Spleen (tissue), 11 donors: ENCODE data around the gene ABHD2. TPM values are rescaled to one million over a fixed set of nuclear protein-coding genes. Genes with fewer than 3 reads are reported as not detected.

Experiments used
- DNase-seq: peaks from one replicate; pipeline ENCODE4 v3.0.0-alpha.2; 2020
- H3K27ac ChIP-seq, 8 donors: fragments of 200-600 bp; sonication (generic) in 7 of 8; 1 replicate in 4 of 8; 2 replicates in 4 of 8; pipeline versions ENCODE4 v1.5.0 to v1.8.0; 2016 to 2021; ENCODE audit warnings: inconsistent platforms in 4 of 8, mild to moderate bottlenecking in 4 of 8, moderate library complexity in 1 of 8
- H3K27me3 ChIP-seq, 7 donors: fragments of 200-600 bp; sonication (generic) in 6 of 7; replicated peaks in 1 of 7; 1 replicate in 4 of 7; 2 replicates in 3 of 7; pipeline versions ENCODE4 v1.5.0 to v1.8.0; 2016 to 2021; ENCODE audit warnings: inconsistent platforms in 3 of 7, mild to moderate bottlenecking in 1 of 7
- H3K36me3 ChIP-seq, 6 donors: fragments of 200-600 bp; sonication (generic) in 5 of 6; 1 replicate in 4 of 6; 2 replicates in 2 of 6; pipeline versions ENCODE4 v1.5.0 to v1.8.0; 2016 to 2021; ENCODE audit warnings: inconsistent platforms in 2 of 6
- H3K4me1 ChIP-seq, 6 donors: fragments of 200-600 bp; sonication (generic) in 5 of 6; 1 replicate in 3 of 6; 2 replicates in 3 of 6; pipeline versions ENCODE4 v1.5.0 to v1.8.0; 2016 to 2021; ENCODE audit warnings: inconsistent platforms in 3 of 6
- H3K4me3 ChIP-seq, 8 donors: fragments of 200-600 bp; sonication (generic) in 7 of 8; 1 replicate in 4 of 8; 2 replicates in 4 of 8; pipeline versions ENCODE4 v1.5.0 to v1.8.0; 2016 to 2021; ENCODE audit warnings: inconsistent platforms in 4 of 8, mild to moderate bottlenecking in 4 of 8, moderate library complexity in 2 of 8
- H3K9me3 ChIP-seq, 8 donors: fragments of 200-600 bp; sonication (generic) in 7 of 8; 1 replicate in 4 of 8; 2 replicates in 4 of 8; pipeline versions ENCODE4 v1.5.0 to v1.8.0; 2016 to 2021; ENCODE audit warnings: inconsistent platforms in 4 of 8
- POLR2A ChIP-seq, 3 donors: fragments of 450-650 bp; IDR thresholded peaks; one replicate each; pipeline ENCODE4 v1.5.1; 2017; ENCODE audit warnings: antibody characterized with exemption in 3 of 3, mild to moderate bottlenecking in 1 of 3
- POLR2AphosphoS5 ChIP-seq, 3 donors: sonication (generic); formaldehyde crosslinking; IDR thresholded peaks; one replicate each; pipeline ENCODE4 v1.5.1; 2017; ENCODE audit warnings: antibody characterized with exemption in 3 of 3
- WGBS, 5 donors: extraction: QIAGEN DNeasy Blood & Tissue Kit in 3 of 5; methylation state at CpG; one replicate each; pipeline versions ENCODE4 v1.1.5 to v1.1.7; 2013 to 2018; 5-methylcytosine and 5-hydroxymethylcytosine counted together
- intact Hi-C: fragments of 100-400 bp; cut with DNase I; formaldehyde crosslinking; loops from one replicate; pipeline ENCODE4 v1.15.0; 2023; ENCODE audit warnings: low total_unique reads
- polyA plus RNA-seq, 3 donors: library from polyadenylated mRNA; stranded (reverse); fragments of 200-250 nt; gene quantifications; one replicate each; pipeline ENCODE4 v1.2.1, GENCODE V29; 2013
- total RNA-seq, 7 donors: library from RNA; depleted of rRNA in 3 of 7; stranded (reverse); fragments of >200 nt in 3 of 7; fragmentation: NEBNext Ultra II Directional in 4 of 7; extraction: Animal tissue kit (Norgen Biotek cat#: 25700) in 4 of 7; gene quantifications; one replicate each; pipeline versions ENCODE4 v1.1.0 to v1.2.1, GENCODE V29; 2016 to 2021
- TF ChIP-seq, protein P1 (sequence below), 11 experiments: fragments of 200-600 bp in 7 of 11; fragments of 450-650 bp in 4 of 11; sonication (generic) in 4 of 11; IDR thresholded peaks in 8 of 11; conservative IDR thresholded peaks in 3 of 11; 1 replicate in 7 of 11; 2 replicates in 4 of 11; pipeline versions ENCODE4 v1.4.0 to v1.8.0; 2016 to 2021; ENCODE audit warnings: antibody characterized with exemption in 11 of 11, inconsistent platforms in 4 of 11, mild to moderate bottlenecking in 1 of 11
- donor health status: healthy with polysubstance abuse.
- donor health status: DM: no; HTN: no; CAD: no; lungs with moderate emphysema.
- donor health status: DM: no; HTN: no; CAD: no.
- donor health status: Bipolar disorder and iron deficiency.
- donor health status: healthy.
- donor health status: DM: no; HTN: no; CAD: no.
- donor health status: DM: yes; HTN: yes; CAD: no.

The ABHD2 gene
- total and polyA plus RNA-seq, 10 donors: 2.1 to 158 (median 106) TPM

DNA sequence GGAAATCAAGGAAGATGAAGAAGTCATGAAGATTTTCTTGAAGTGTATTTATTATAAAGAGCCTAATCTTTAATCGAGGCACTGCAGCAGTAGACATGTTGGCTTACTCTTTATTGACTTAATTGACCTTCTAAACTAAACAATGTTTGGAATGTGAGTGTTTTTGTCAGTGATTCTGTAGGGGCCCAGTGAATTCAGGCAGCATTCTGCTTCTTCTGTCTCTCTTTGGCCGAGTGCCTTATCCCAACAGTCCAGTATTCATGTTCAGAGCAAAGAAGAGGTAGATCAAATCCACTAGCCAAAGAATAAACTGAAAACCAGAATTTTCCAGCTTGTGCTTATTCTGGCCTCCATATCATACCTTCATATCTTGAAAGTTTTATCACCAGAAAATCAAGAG is 77.4 kb downstream of the ABHD2 start:
- intact Hi-C loops: no loop called here
- TF ChIP-seq, protein P1, sequence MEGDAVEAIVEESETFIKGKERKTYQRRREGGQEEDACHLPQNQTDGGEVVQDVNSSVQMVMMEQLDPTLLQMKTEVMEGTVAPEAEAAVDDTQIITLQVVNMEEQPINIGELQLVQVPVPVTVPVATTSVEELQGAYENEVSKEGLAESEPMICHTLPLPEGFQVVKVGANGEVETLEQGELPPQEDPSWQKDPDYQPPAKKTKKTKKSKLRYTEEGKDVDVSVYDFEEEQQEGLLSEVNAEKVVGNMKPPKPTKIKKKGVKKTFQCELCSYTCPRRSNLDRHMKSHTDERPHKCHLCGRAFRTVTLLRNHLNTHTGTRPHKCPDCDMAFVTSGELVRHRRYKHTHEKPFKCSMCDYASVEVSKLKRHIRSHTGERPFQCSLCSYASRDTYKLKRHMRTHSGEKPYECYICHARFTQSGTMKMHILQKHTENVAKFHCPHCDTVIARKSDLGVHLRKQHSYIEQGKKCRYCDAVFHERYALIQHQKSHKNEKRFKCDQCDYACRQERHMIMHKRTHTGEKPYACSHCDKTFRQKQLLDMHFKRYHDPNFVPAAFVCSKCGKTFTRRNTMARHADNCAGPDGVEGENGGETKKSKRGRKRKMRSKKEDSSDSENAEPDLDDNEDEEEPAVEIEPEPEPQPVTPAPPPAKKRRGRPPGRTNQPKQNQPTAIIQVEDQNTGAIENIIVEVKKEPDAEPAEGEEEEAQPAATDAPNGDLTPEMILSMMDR (IDR thresholded peaks at IDR 0.05 in 8 of 11, conservative IDR thresholded peaks at IDR 0.05 in 3 of 11): no peak
- TF ChIP-seq POLR2A (IDR thresholded peaks at IDR 0.05) (no peak), POLR2AphosphoS5 (IDR thresholded peaks at IDR 0.05) (no peak)
- Histone ChIP-seq H3K27ac (peak overlapping the region in 7 of 8 donors; percentile 4 to 78 (median 71)), H3K9me3 (no peaks in the 10 kb centered on the region), H3K4me1 (peaks cover 12 to 39% (median 25%) of the 10 kb centered on the region in 6 donors), H3K4me3 (no peak overlapping the region), H3K27me3 (no peaks in the 10 kb centered on the region), H3K36me3 (peaks cover 0 to 63% (median 13%) of the 10 kb centered on the region in 6 donors)
- DNase-seq: no peak
- WGBS, 5 donors: 54 to 87% (median 80%) methylated on average over 2 of the region's 2 CpGs

DNA sequence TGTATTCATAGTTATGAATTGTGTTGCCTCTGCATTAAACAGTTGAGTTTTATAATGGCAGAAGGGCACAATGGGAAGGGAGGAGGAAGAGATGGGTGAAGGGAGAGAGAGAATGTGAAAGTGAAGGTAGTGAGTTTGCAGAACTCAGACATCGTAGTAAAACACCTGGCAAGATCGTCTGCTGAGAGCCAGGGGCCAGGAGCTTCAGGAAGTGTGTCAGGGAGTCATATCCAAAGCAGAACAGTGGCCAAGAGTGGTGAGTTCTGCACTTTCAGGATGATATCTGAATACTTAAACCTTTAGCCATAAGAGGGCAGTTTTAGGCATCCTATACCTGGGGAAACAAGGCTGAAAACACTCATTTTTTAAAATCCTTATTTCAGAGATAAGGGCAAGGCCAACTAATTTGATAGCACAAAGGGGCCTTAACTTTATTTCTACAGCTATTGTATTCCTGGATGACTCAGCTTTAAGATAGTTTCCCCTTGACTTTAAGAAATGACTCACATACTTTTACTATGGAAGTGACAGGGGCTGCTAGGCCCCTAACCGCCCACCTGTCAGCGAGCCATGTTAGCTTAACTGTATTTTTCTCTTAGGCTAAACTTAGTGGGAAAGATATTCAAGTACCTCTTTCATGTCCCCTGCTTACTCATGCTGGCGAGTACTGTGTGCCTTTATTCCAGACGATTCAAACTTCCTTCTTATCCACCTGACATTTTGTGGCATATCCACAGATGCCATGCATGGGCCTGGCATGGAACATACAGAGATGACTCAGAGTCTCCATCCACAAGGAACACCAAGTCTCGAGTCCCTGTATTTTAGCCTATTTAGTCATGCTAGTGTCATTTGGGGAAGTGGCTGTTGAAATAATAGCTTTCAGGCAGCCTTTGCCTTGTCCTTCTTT is 79.3 kb downstream of the ABHD2 start:
- Histone ChIP-seq H3K27ac (peak overlapping the region in 7 of 8 donors; percentile 56 to 78 (median 71)), H3K36me3 (peaks cover 0 to 55% (median 12%) of the 10 kb centered on the region in 6 donors), H3K9me3 (no peaks in the 10 kb centered on the region), H3K4me1 (peaks cover 14 to 56% (median 33%) of the 10 kb centered on the region in 6 donors), H3K27me3 (no peaks in the 10 kb centered on the region), H3K4me3 (no peak overlapping the region)
- intact Hi-C loops: no loop called here
- DNase-seq: no peak
- TF ChIP-seq POLR2AphosphoS5 (IDR thresholded peaks at IDR 0.05) (peak in 1 of 3 donors; percentile 33), POLR2A (IDR thresholded peaks at IDR 0.05) (no peak)
- TF ChIP-seq, protein P1 (IDR thresholded peaks at IDR 0.05 in 8 of 11, conservative IDR thresholded peaks at IDR 0.05 in 3 of 11): no peak
- WGBS, 5 donors: 22 to 34% (median 27%) methylated on average over 7 of the region's 7 CpGs

DNA sequence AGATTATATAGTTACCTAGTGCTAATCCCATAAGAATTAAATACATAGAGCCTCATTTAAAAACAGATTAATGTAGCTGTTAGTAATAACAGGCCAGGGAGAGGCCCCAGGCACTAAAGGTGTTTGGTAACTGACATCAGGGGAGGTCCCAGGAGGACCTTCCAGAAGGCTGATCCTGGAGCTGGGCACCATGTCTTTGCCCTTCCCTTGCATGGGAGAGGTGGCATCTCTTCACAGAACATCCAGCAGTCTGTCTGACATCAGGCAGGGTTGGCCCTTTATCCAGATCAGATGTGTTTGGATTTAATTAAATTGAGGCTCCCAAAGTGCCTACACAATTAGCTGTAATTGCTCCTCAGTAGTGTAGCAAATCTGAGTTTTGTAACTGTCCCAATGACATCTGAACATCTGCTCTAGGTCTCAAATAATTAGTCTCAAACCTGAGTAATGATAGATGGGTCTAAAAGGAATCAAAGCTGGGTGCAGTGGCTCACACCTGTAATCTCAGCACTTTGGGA is 80.1 kb downstream of the ABHD2 start:
- intact Hi-C loops: no loop called here
- no peak for DNase-seq
- Histone ChIP-seq H3K27me3 (no peaks in the 10 kb centered on the region), H3K9me3 (no peaks in the 10 kb centered on the region), H3K27ac (peak overlapping the region in 5 of 8 donors; percentile 7 to 78 (median 71)), H3K36me3 (peaks cover 0 to 55% (median 6%) of the 10 kb centered on the region in 6 donors), H3K4me3 (no peak overlapping the region), H3K4me1 (peaks cover 14 to 64% (median 33%) of the 10 kb centered on the region in 6 donors)
- no peak for TF ChIP-seq POLR2AphosphoS5 (IDR thresholded peaks at IDR 0.05)
- TF ChIP-seq POLR2A (IDR thresholded peaks at IDR 0.05): no peak
- TF ChIP-seq, protein P1 (IDR thresholded peaks at IDR 0.05 in 8 of 11, conservative IDR thresholded peaks at IDR 0.05 in 3 of 11): no peak

DNA sequence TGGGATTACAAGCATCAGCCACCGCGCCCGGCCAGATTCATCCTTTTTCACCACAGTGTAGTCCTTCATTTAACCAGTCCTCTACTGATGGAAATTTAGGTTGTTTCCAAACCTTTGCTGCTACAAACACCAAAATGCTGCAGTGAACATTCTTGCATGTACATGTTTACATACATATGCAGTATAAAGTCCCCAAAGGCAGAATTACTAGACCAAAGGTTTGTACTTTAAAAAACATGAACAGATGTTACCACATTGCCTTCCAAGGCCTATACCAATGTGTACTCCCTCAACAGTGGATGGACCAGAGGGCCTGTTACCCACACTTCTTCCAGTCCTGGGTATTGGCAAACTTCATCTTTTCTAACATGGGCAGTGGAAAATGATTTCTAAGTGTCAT is 82.1 kb downstream of the ABHD2 start:
- no peak for DNase-seq
- WGBS, 5 donors: 95 to 100% (median 98%) methylated on average over 3 of the region's 3 CpGs

More for the DNA sequence above, 82.1 kb downstream of the ABHD2 start:
- TF ChIP-seq POLR2A (IDR thresholded peaks at IDR 0.05): no peak
- TF ChIP-seq POLR2AphosphoS5 (IDR thresholded peaks at IDR 0.05): no peak
- TF ChIP-seq, protein P1 (IDR thresholded peaks at IDR 0.05 in 8 of 11, conservative IDR thresholded peaks at IDR 0.05 in 3 of 11): no peak
- no peak overlapping the region for H3K4me3 ChIP-seq
- peak overlapping the region in 1 of 8 donors; percentile 78 for H3K27ac ChIP-seq
- no peaks in the 10 kb centered on the region for H3K9me3 ChIP-seq
- peaks cover 0 to 55% (median 10%) of the 10 kb centered on the region in 6 donors for H3K36me3 ChIP-seq
- H3K4me1 ChIP-seq: peaks cover 10 to 56% (median 33%) of the 10 kb centered on the region in 6 donors
- intact Hi-C loops: loop anchor here (10.0 kb wide), 1 partner anchor 266 kb away; no protein-coding TSS in a partner anchor
- no peaks in the 10 kb centered on the region for H3K27me3 ChIP-seq
